Ovary (tissue), 9 donors: ENCODE results near the gene PRKG2. TPM values are rescaled to one million over a fixed set of nuclear protein-coding genes. Genes with fewer than 3 reads are reported as not detected.
"Not testable (repeated sequence)": the region's sequence is repeated elsewhere in the genome, so short reads cannot be mapped to it uniquely, and the experiment has no call there.

Source experiments
- DNase-seq, 5 donors: peaks; one replicate each; pipeline ENCODE4 v3.0.0-alpha.2; 2019 to 2020
- H3K27ac ChIP-seq, 2 donors: fragments of 200-600 bp; one replicate each; pipeline versions ENCODE4 v1.5.1 to v1.8.0; 2019 to 2022
- H3K27me3 ChIP-seq: fragments of 200-600 bp; one replicate; pipeline ENCODE4 v1.8.0; 2022
- H3K36me3 ChIP-seq: fragments of 200-600 bp; sonication (generic); one replicate; pipeline ENCODE4 v1.5.1; 2019
- H3K4me1 ChIP-seq: one replicate; pipeline ENCODE4 v1.8.1; 2013; ENCODE audit warnings: mild to moderate bottlenecking, moderate library complexity; ENCODE audit not compliant: insufficient read depth
- H3K4me3 ChIP-seq: fragments of 200-600 bp; sonication (generic); one replicate; pipeline ENCODE4 v1.5.1; 2017
- H3K9me3 ChIP-seq, 2 donors: fragments of 200-600 bp in 1 of 2; sonication (generic) in 1 of 2; one replicate each; pipeline versions ENCODE4 v1.5.1 to v1.8.1; 2013 to 2019; ENCODE audit warnings: mild to moderate bottlenecking in 1 of 2, moderate library complexity in 1 of 2
- EP300 ChIP-seq: sonication (generic); formaldehyde crosslinking; IDR thresholded peaks from one replicate; pipeline ENCODE4 v1.6.1; 2017; ENCODE audit warnings: antibody characterized with exemption
- POLR2A ChIP-seq: fragments of 450-650 bp; IDR thresholded peaks from one replicate; pipeline ENCODE4 v1.6.1; 2017; ENCODE audit warnings: antibody characterized with exemption, mild to moderate bottlenecking, moderate library complexity
- WGBS, 3 donors: extraction: QIAGEN DNeasy Blood & Tissue Kit in 1 of 3; methylation state at CpG; one replicate each; pipeline versions ENCODE4 v1.1.5 to v1.1.7; 2013 to 2017; 5-methylcytosine and 5-hydroxymethylcytosine counted together
- intact Hi-C, 4 donors: fragments of 100-400 bp; cut with DNase I; formaldehyde crosslinking; loops; one replicate each; pipeline versions ENCODE4 v1.11.0 to v1.15.1; 2022 to 2023
- polyA plus RNA-seq, 2 donors: library from polyadenylated mRNA; stranded (reverse); fragments of 200-250 nt in 1 of 2; fragments of 350-450 nt in 1 of 2; fragmentation: Illumina TruSeq in 1 of 2; extraction: RNeasy Lipid Tissue Mini Kit (QIAGEN cat#74804) in 1 of 2; gene quantifications; one replicate each; pipeline ENCODE4 v1.2.3, GENCODE V29; 2013 to 2014
- total RNA-seq, 7 donors: library from RNA; depleted of rRNA in 2 of 7; stranded (reverse); fragments of >200 nt in 2 of 7; fragmentation: NEBNext Ultra II Directional in 3 of 7; extraction: Animal tissue kit (Norgen Biotek cat#: 25700) in 3 of 7; gene quantifications; one replicate each; pipeline versions ENCODE4 v1.1.0 to v1.2.4, GENCODE V29; 2016 to 2023
- TF ChIP-seq, protein P1 (sequence below), 3 donors: fragments of 450-650 bp in 2 of 3; fragments of 200-600 bp in 1 of 3; IDR thresholded peaks; one replicate each; pipeline versions ENCODE4 v1.5.1 to v1.8.0; 2016 to 2022; ENCODE audit warnings: antibody characterized with exemption in 3 of 3, mild to moderate bottlenecking in 1 of 3
- donor health status: DM: no; HTN: no; CAD: no; lungs with moderate emphysema.
- donor health status: DM: no; HTN: no; CAD: no.
- donor health status: Bipolar disorder and iron deficiency.
- donor health status: DM: yes; HTN: yes; CAD: no.
- donor health status: DM: no; HTN: no; CAD: no.
- donor health status: DM: yes; HTN: yes; CAD: no.

Gene PRKG2
- total and polyA plus RNA-seq, 9 donors, result 0.08 to 0.60 (median 0.16) TPM; not detected in 3

DNA sequence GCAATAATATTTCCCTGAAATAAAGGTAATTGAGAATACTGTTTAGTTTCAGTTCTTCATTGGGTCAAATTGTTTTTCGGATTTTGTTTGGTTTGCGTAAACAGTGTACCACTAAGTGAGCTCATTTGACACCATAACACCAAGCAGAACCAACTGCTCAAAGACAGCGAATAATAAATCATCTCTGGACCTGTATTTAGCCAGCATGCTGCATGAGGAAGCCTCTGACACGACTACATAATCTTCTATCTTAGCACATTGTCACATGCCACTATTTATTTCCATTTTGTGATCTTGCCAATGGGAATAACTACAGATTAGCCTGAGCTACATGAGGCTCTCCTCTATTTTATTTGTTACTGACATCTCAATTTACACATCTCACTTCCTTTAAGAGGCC is 12.1 kb upstream of the PRKG2 start:
- Histone ChIP-seq H3K4me1 (no peaks in the 10 kb centered on the region), H3K36me3 (no peaks in the 10 kb centered on the region), H3K4me3 (no peak overlapping the region), H3K27me3 (no peaks in the 10 kb centered on the region), H3K27ac (no peak overlapping the region), H3K9me3 (no peaks in the 10 kb centered on the region)
- intact Hi-C loops, result loop anchor here in 1 of 4 donors (5.0 kb wide), 1 partner anchor 1425 kb away; no protein-coding TSS in a partner anchor
- no peak for DNase-seq
- no peak for TF ChIP-seq POLR2A
- no peak for TF ChIP-seq EP300
- TF ChIP-seq, protein P1, sequence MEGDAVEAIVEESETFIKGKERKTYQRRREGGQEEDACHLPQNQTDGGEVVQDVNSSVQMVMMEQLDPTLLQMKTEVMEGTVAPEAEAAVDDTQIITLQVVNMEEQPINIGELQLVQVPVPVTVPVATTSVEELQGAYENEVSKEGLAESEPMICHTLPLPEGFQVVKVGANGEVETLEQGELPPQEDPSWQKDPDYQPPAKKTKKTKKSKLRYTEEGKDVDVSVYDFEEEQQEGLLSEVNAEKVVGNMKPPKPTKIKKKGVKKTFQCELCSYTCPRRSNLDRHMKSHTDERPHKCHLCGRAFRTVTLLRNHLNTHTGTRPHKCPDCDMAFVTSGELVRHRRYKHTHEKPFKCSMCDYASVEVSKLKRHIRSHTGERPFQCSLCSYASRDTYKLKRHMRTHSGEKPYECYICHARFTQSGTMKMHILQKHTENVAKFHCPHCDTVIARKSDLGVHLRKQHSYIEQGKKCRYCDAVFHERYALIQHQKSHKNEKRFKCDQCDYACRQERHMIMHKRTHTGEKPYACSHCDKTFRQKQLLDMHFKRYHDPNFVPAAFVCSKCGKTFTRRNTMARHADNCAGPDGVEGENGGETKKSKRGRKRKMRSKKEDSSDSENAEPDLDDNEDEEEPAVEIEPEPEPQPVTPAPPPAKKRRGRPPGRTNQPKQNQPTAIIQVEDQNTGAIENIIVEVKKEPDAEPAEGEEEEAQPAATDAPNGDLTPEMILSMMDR (IDR thresholded peaks at IDR 0.05), result no peak
- WGBS, 3 donors, result 64 to 71% (median 70%) methylated on average over 4 of the region's 4 CpGs

GRCh38 chr4:81225252-81225651 is 10.2 kb upstream of the PRKG2 start:
- Histone ChIP-seq H3K4me3 (no peak overlapping the region), H3K36me3 (no peaks in the 10 kb centered on the region), H3K4me1 (no peaks in the 10 kb centered on the region), H3K9me3 (no peaks in the 10 kb centered on the region), H3K27me3 (no peaks in the 10 kb centered on the region), H3K27ac (no peak overlapping the region)
- TF ChIP-seq POLR2A (no peak), EP300 (no peak)
- TF ChIP-seq, protein P1 (IDR thresholded peaks at IDR 0.05), result no peak
- intact Hi-C loops, result loop anchor here in 1 of 4 donors (5.0 kb wide), 1 partner anchor 1423 kb away; no protein-coding TSS in a partner anchor
- 57 to 63% (median 59%) methylated on average over 2 of the region's 2 CpGs for WGBS, 3 donors
- no peak for DNase-seq

DNA sequence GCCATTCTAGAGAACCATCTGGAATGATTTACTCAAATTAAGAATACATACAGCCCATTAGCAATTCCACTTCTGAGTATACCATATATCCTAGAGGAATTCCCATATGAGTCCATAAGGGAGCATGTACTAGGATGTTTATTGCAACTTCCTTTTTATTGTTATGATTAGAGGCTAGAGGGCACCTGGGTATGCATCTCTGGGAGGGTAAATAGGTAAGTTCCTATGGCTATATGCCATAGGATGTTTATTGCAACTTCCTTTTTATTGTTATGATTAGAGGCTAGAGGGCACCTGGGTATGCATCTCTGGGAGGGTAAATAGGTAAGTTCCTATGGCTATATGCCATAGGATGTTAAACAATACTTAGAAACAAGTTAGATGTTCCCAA is 7.1 kb upstream of the PRKG2 start:
- intact Hi-C loops, H3K4me3 ChIP-seq: not testable (repeated sequence)

DNA sequence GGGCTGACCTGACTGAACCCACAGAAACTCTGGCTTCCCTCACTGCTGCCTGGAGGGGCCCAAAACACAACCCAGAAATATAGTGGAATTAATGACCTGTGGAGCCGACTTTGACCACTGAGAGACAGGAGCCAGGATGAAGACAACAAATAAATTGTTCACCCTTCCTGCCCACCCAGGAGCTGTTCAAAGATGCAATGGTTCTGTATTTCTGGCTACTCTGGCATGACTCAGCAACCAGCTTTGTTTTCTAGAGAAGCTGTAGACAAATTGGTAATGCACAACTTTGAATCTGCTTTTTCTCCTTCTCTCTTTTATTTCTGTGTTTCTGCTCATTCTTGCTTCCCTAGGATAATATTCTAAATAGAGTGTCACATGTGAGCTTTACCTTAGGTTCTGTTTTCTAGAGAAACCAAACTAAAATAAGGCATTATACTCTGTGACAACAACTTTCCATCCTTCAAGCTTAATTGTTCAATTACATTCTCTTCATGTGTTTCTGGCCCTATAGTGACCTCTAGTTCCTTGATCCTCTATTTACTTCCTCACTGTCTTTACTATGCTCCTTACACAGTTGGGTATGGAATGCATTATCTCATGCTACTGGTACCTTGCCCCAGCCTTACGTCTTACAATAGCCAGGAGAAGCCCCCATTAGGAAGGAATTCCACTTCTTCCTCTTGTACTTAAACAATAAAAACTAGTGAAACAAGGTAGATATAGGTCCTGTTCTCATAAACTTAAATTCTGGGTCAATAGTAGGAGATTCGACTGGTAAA is 6.5 kb upstream of the PRKG2 start:
- Histone ChIP-seq H3K27me3 (no peaks in the 10 kb centered on the region), H3K36me3 (no peaks in the 10 kb centered on the region), H3K27ac (no peak overlapping the region), H3K4me1 (no peaks in the 10 kb centered on the region), H3K4me3 (no peak overlapping the region), H3K9me3 (no peaks in the 10 kb centered on the region)
- DNase-seq, result no peak
- intact Hi-C loops, result no loop called here
- 70 to 82% (median 81%) methylated on average over 3 of the region's 3 CpGs for WGBS, 3 donors
- TF ChIP-seq EP300, result no peak
- TF ChIP-seq POLR2A, result no peak
- TF ChIP-seq, protein P1 (IDR thresholded peaks at IDR 0.05), result no peak

More for the DNA sequence above, 7.1 kb upstream of the PRKG2 start:
- not testable (repeated sequence) for H3K9me3 ChIP-seq, H3K4me1 ChIP-seq, H3K36me3 ChIP-seq, H3K27ac ChIP-seq, DNase-seq, H3K27me3 ChIP-seq

DNA sequence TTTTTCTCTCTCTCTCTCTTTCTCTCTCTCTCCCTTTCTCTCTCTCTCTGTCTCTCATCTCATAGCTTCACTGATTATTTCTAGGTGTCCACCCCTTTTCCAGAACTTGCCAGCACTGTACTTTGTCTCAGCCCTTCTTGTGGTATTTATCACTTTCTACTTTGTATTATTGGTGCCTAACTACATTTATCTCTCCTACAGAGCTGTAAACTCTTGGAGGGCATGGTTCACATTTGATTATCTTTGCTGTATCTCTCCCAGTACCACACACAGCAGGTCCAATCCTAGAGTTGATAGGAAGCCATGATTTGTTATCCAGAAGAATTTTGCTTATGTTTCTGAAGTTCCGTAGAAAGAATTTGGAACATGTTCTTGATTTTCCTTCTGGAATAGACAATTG is 5.2 kb upstream of the PRKG2 start:
- H3K4me3 ChIP-seq, result no peak overlapping the region
- no peaks in the 10 kb centered on the region for H3K9me3 ChIP-seq
- no peaks in the 10 kb centered on the region for H3K36me3 ChIP-seq
- intact Hi-C loops, result no loop called here
- TF ChIP-seq POLR2A (no peak), EP300 (no peak)
- TF ChIP-seq, protein P1 (IDR thresholded peaks at IDR 0.05), result no peak
- no peak for DNase-seq
- 76 to 89% (median 81%) methylated on average over 1 of the region's 1 CpG for WGBS, 3 donors
- H3K27me3 ChIP-seq, result no peaks in the 10 kb centered on the region
- H3K4me1 ChIP-seq, result no peaks in the 10 kb centered on the region
- no peak overlapping the region for H3K27ac ChIP-seq
